ENCODE measurements around the gene L3MBTL4.

Gene L3MBTL4

DNA sequence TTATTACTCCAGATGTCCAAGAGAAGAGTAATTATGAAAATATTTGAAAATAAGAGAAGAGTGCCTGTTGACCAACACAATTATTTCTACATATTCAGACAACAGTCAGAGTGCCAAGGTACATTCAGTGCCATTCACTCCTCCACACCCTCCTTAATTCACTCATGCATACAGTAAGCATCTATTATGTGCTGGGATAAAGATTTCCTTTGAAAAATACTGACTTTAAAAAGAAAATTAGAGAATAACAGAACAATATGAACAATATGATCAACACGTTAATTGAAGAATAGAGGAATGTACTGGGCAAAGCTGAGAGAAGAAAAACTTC lies 203.6 kb downstream of the L3MBTL4 start:
- ChIA-PET CTCF (interaction anchor here (1.1 kb wide), 1 partner anchor 333 kb away, joined by 3 read pairs; no protein-coding TSS in a partner anchor), POLR2A (no interaction called here)
- H3K4me3 ChIP-seq (ENCODE audit: low read depth, low read length), result no peak overlapping the region
- TF ChIP-seq, protein P1, sequence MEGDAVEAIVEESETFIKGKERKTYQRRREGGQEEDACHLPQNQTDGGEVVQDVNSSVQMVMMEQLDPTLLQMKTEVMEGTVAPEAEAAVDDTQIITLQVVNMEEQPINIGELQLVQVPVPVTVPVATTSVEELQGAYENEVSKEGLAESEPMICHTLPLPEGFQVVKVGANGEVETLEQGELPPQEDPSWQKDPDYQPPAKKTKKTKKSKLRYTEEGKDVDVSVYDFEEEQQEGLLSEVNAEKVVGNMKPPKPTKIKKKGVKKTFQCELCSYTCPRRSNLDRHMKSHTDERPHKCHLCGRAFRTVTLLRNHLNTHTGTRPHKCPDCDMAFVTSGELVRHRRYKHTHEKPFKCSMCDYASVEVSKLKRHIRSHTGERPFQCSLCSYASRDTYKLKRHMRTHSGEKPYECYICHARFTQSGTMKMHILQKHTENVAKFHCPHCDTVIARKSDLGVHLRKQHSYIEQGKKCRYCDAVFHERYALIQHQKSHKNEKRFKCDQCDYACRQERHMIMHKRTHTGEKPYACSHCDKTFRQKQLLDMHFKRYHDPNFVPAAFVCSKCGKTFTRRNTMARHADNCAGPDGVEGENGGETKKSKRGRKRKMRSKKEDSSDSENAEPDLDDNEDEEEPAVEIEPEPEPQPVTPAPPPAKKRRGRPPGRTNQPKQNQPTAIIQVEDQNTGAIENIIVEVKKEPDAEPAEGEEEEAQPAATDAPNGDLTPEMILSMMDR (IDR thresholded peaks at IDR 0.05; ENCODE audit: insufficient read depth, low read length, missing control alignments), result no peak
- no peak for DNase-seq (ENCODE audit: low read depth, low spot score)

DNA sequence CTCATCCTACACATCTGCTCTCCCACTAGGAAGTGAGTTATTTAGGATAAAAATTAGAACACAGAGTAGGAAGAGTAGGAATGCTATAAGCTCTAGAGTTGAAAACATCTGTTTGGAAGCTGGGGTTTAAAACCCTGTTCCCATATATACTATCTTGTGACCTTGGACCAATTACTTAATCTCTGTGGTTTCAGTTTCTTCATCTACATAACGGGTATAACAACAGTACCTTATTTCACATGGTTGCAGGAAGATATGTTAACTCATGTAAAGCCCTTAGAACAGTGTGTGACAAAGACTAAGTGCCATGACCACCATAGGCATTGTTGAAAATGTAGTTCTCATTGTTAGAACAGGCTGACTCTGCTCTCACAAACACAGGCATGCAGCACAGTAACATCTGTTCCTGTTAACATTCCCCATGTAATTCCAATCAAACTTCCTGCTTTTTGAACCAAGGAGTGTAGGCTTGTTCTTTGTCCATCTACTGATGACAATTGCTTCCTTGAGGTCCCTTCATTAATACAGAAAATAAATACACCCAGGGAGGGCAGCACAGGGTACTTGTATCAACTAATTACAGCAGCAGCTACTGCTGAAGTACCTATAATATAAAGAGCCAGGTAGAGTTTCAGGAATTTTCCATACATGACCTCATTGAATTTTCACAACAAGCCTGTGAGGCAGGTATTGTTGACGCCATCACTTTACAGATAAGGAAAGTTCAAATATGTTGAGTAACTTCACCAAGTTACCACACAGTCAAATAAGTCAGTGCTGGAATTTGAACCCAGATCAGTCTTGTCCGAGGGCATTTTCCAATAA lies 204.2 kb downstream of the L3MBTL4 start:
- DNase-seq (ENCODE audit: low read depth, low spot score), result no peak
- no peak overlapping the region for H3K4me3 ChIP-seq (ENCODE audit: low read depth, low read length)
- CTCF ChIA-PET, result interaction anchor here (1.1 kb wide), 1 partner anchor 332 kb away, joined by 3 read pairs; no protein-coding TSS in a partner anchor
- TF ChIP-seq, protein P1 (IDR thresholded peaks at IDR 0.05; ENCODE audit: insufficient read depth, low read length, missing control alignments), result no peak
- POLR2A ChIA-PET, result no interaction called here

DNA sequence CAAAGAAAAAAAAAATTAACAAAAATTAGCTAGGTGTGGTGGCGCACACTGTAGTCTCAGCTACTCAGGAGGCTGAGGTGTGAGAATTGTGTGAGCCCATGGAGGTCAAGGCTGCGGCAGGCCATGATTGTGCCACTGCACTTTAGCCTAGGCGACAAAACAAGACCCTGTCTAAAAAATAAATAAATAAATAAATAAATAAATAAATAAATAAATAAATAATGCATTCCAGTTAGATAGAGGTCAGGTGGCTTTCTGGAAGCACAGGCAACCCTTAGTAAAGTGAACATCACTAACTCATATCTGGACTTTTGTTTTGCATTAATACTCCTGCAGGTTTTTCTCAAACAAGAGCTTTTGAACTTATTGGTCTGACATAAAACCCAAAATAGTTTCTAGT lies 206.8 kb downstream of the L3MBTL4 start:
- no peak overlapping the region for H3K4me3 ChIP-seq (ENCODE audit: low read depth, low read length)
- CTCF ChIA-PET, result interaction anchor here (4.2 kb wide), 1 partner anchor 12 kb away, joined by 32 read pairs; no protein-coding TSS in a partner anchor
- POLR2A ChIA-PET, result no interaction called here
- DNase-seq (ENCODE audit: low read depth, low spot score), result no peak
- TF ChIP-seq, protein P1 (IDR thresholded peaks at IDR 0.05; ENCODE audit: insufficient read depth, low read length, missing control alignments), result no peak

DNA sequence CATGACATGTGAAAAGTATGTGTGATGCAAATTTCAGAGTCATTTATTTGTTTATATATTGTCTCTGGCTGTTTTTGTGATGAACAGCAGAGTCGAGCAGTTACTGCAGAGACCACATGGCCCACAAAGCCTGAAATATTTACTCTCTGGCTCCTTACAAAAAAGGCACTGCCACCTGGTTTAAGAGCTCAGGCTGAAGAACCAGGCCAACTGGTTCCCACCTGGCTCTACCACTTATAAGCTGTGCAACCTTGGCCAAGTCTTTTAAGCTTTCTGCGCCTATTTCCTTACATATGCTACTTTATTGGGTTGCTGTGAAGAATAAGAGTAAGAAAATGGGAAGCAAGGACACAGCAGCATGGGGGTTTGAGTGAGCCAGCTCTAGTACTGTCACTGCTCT lies 207.6 kb downstream of the L3MBTL4 start:
- H3K4me3 ChIP-seq (ENCODE audit: low read depth, low read length), result no peak overlapping the region
- DNase-seq (ENCODE audit: low read depth, low spot score), result no peak
- POLR2A ChIA-PET, result no interaction called here
- TF ChIP-seq, protein P1 (IDR thresholded peaks at IDR 0.05; ENCODE audit: insufficient read depth, low read length, missing control alignments), result no peak
- CTCF ChIA-PET, result interaction anchor here (1.6 to 4.2 kb wide), 2 partner anchors 12 to 328 kb away, joined by 5 to 32 read pairs; no protein-coding TSS in a partner anchor

DNA sequence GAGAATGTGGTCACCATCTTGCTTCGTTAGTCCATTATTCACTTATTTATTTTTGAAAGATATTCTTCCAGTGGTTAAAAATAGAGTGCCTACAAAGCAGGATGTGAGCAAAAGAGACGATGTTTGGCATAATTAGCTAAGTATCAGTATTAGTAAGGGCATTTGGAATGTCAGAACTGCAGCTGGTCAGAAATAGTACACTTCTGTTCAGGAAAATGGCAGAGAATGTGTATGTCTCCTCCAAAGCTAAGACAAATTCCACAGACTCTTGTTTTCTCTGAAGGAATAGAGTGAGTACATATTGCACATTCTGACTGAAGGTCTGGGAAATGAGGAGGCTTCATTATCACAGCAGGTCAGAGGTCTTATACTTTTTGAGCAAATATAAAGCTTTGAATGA lies 209.0 kb downstream of the L3MBTL4 start:
- POLR2A ChIA-PET, result no interaction called here
- TF ChIP-seq, protein P1 (IDR thresholded peaks at IDR 0.05; ENCODE audit: insufficient read depth, low read length, missing control alignments), result no peak
- peak; percentile 23 for DNase-seq (ENCODE audit: low read depth, low spot score)
- CTCF ChIA-PET, result interaction anchor here (1.6 to 4.2 kb wide), 2 partner anchors 14 to 326 kb away, joined by 5 to 32 read pairs; no protein-coding TSS in a partner anchor
- H3K4me3 ChIP-seq (ENCODE audit: low read depth, low read length), result no peak overlapping the region

DNA sequence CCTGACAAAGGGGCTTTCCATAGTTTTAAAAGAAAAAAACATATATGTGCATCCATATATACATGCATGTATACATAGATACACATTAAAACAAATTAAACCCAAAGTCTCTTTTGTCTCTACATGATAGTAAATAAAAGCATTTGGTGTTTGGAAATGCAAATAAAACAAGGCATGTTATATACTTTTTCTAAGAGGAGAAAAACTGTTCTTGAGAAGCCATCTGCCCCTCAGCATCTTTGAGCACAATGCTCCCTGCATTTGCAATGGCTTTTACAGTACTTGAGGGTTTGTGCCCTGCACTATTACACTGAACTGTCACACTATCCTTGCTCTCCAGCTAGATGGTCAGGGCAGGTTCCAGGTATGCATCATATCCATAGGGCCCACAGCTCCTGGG lies 210.2 kb downstream of the L3MBTL4 start:
- no peak overlapping the region for H3K4me3 ChIP-seq (ENCODE audit: low read depth, low read length)
- DNase-seq (ENCODE audit: low read depth, low spot score), result no peak
- ChIA-PET CTCF (interaction anchor here (1.2 to 4.2 kb wide), 2 partner anchors 10 to 15 kb away, joined by 3 to 32 read pairs; no protein-coding TSS in a partner anchor), POLR2A (no interaction called here)
- TF ChIP-seq, protein P1 (IDR thresholded peaks at IDR 0.05; ENCODE audit: insufficient read depth, low read length, missing control alignments), result no peak
